K562 (cell line): ENCODE data around the gene CCDC85B. TPM values are rescaled to one million over a fixed set of nuclear protein-coding genes. Genes with fewer than 3 reads are reported as not detected.
A peak's percentile ranks its signal among the peaks of the same experiment; 100 is the strongest.

Source experiments
- ARID1B ChIP-seq: fragments of 450-650 bp; IDR thresholded peaks from 2 replicates; pipeline ENCODE4 v1.6.1; 2016; ENCODE audit warnings: antibody characterized with exemption, mild to moderate bottlenecking, inconsistent platforms
- FOXK2 ChIP-seq, 2 experiments: fragments of 450-650 bp; IDR thresholded peaks in 1 of 2; conservative IDR thresholded peaks in 1 of 2; 2 replicates each; pipeline ENCODE4 v1.6.1; 2016; ENCODE audit warnings: low read depth in 2 of 2, mild to moderate bottlenecking in 1 of 2
- FOXM1 ChIP-seq, 2 experiments: fragments of 450-650 bp in 1 of 2; sonication (generic) in 1 of 2; formaldehyde crosslinking in 1 of 2; IDR thresholded peaks; 2 replicates each; pipeline versions ENCODE4 v1.6.1 to v1.9.0; 2017 to 2022; ENCODE audit warnings: low read depth in 2 of 2, mild to moderate bottlenecking in 2 of 2, missing genetic modification reagents in 1 of 2, moderate library complexity in 1 of 2
- JUN ChIP-seq, 2 experiments: sonication (generic) in 1 of 2; formaldehyde crosslinking in 1 of 2; IDR thresholded peaks; 2 replicates each; pipeline versions ENCODE4 v1.6.1 to v1.8.0; 2012 to 2022; ENCODE audit warnings: borderline replicate concordance in 2 of 2, mild to moderate bottlenecking in 2 of 2, improper control_type of control experiment in 1 of 2, low read depth in 1 of 2, low read length in 1 of 2, missing genetic modification reagents in 1 of 2
- MIER1 ChIP-seq: fragments of 450-650 bp; IDR thresholded peaks from 2 replicates; pipeline ENCODE4 v1.6.1; 2016; ENCODE audit warnings: antibody characterized with exemption, mild to moderate bottlenecking, low read depth
- MYNN ChIP-seq, 2 experiments: sonication (generic); formaldehyde crosslinking in 1 of 2; IDR thresholded peaks; 2 replicates each; pipeline versions ENCODE4 v1.5.0 to v1.6.1; 2016 to 2020; ENCODE audit warnings: antibody characterized with exemption in 1 of 2, missing genetic modification reagents in 1 of 2
- RBBP5 ChIP-seq: fragments of 200-600 bp; sonication (generic); IDR thresholded peaks from 2 replicates; pipeline ENCODE4 v1.6.1; 2012; ENCODE audit warnings: borderline replicate concordance, mild to moderate bottlenecking, low read length, control low read depth, inconsistent platforms; ENCODE audit not compliant: insufficient read depth, poor library complexity, severe bottlenecking
- RBM39 ChIP-seq: fragments of 200-400 bp; formaldehyde crosslinking; optimal IDR thresholded peaks from 2 replicates; pipeline ENCODE3; 2018; ENCODE audit warnings: low read depth, low read length
- SP2 ChIP-seq: IDR thresholded peaks from 2 replicates; pipeline ENCODE4 v1.6.1; 2011; ENCODE audit warnings: mild to moderate bottlenecking, low read depth, low read length, moderate library complexity; ENCODE audit not compliant: poor library complexity, severe bottlenecking; ENCODE audit errors: extremely low read depth
- TCF3 ChIP-seq: sonication (generic); formaldehyde crosslinking; IDR thresholded peaks from 2 replicates; pipeline ENCODE4 v1.4.0; 2020; ENCODE audit warnings: mild to moderate bottlenecking, missing genetic modification reagents
- ZNF561 ChIP-seq: fragments of 450-650 bp; formaldehyde crosslinking; conservative IDR thresholded peaks from 2 replicates; pipeline ENCODE4 v1.4.0; 2020; ENCODE audit warnings: mild to moderate bottlenecking, moderate library complexity
- ZNF830 ChIP-seq: fragments of 250-450 bp; sonication (Bioruptor Pico); IDR thresholded peaks from 2 replicates; pipeline ENCODE4 v1.5.0; 2021; ENCODE audit warnings: mild to moderate bottlenecking
- polyA plus RNA-seq, 8 experiments: library from polyadenylated mRNA; depleted of rRNA in 4 of 8; stranded (reverse) in 5 of 8; unstranded in 3 of 8; fragments of >200 nt; fragmentation: Nextera tagmentation in 2 of 8; fragmentation: Illumina TruSeq in 1 of 8; extraction: Ambion mirVana in 2 of 8; extraction: Trizol in 1 of 8; gene quantifications; 2 replicates each; pipeline versions ENCODE4 v1.2.1 to v1.2.3, GENCODE V29; 2011 to 2014; ENCODE audit warnings: inconsistent platforms in 1 of 8, missing spikeins in 1 of 8
- total RNA-seq, 7 experiments: library from RNA; depleted of rRNA in 6 of 7; stranded (reverse); fragments of >200 nt in 6 of 7; fragmentation: Illumina TruSeq in 2 of 7; extraction: Trizol in 2 of 7; gene quantifications; 2 replicates each; pipeline versions ENCODE4 v1.2.1 to v1.2.3, GENCODE V29; 2011 to 2021; ENCODE audit warnings: low replicate concordance in 1 of 7
- TF ChIP-seq, protein P1 (sequence below): fragments of 450-650 bp; IDR thresholded peaks from 2 replicates; pipeline ENCODE4 v1.6.1; 2018; ENCODE audit warnings: mild to moderate bottlenecking, low read depth; ENCODE audit not compliant: partially characterized antibody
- TF ChIP-seq, protein P2 (sequence below): fragments of 250-450 bp; sonication (Bioruptor Pico); IDR thresholded peaks from 2 replicates; pipeline ENCODE4 v1.4.0; 2020; ENCODE audit warnings: mild to moderate bottlenecking, moderate library complexity
- TF ChIP-seq, protein P3 (sequence below): fragments of 200-800 bp; sonication (Bioruptor generic); IDR thresholded peaks from 2 replicates; pipeline ENCODE4 v1.6.1; 2017; ENCODE audit warnings: missing genetic modification characterization, missing compliant biosample characterization
- TF ChIP-seq, protein P4 (sequence below): fragments of 450-650 bp; IDR thresholded peaks from 2 replicates; pipeline ENCODE4 v1.6.1; 2017; ENCODE audit warnings: antibody characterized with exemption

Gene CCDC85B
- total and polyA plus RNA-seq, 9 of the 15 experiments (the other 6 are each of a cell fraction or from before 2014, with no cell fraction given): 0.14 to 138 (median 6.2) TPM

DNA sequence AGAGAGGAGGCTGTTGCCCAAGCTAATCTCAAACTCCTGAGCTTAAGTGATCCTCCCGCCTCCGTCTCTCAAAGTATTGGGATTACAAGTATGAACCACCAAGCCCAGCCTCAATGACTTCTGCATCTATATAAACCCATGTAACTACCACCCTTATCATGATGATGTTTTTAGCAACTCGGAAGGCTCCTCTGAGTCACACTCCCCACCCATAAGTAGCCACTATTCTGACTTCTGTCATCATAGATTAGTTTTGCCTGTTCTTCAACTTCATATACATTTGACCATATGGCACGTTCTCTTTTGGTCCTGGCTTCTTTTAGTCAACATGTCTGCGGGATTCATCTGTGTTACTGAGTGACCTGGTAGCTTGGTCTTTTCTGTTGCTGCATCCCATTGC is 16.1 kb downstream of the CCDC85B start (continued):
- no peak for TF ChIP-seq MYNN (IDR thresholded peaks at IDR 0.05)
- TF ChIP-seq MYNN (CRISPR knock-in tag; IDR thresholded peaks at IDR 0.05): no peak
- no peak for TF ChIP-seq FOXM1 (IDR thresholded peaks at IDR 0.05; ENCODE audit: low read depth)
- TF ChIP-seq FOXM1 (CRISPR knock-in tag; IDR thresholded peaks at IDR 0.05; ENCODE audit: low read depth): no peak
- peak; percentile 77 for TF ChIP-seq JUN (IDR thresholded peaks at IDR 0.05; ENCODE audit: borderline replicate concordance, low read depth, low read length)
- no peak for TF ChIP-seq JUN (CRISPR knock-in tag; IDR thresholded peaks at IDR 0.05; ENCODE audit: borderline replicate concordance)
- peak; percentile 83 for TF ChIP-seq ARID1B
- no peak for TF ChIP-seq ZNF561 (CRISPR knock-in tag)
- TF ChIP-seq, protein P1, sequence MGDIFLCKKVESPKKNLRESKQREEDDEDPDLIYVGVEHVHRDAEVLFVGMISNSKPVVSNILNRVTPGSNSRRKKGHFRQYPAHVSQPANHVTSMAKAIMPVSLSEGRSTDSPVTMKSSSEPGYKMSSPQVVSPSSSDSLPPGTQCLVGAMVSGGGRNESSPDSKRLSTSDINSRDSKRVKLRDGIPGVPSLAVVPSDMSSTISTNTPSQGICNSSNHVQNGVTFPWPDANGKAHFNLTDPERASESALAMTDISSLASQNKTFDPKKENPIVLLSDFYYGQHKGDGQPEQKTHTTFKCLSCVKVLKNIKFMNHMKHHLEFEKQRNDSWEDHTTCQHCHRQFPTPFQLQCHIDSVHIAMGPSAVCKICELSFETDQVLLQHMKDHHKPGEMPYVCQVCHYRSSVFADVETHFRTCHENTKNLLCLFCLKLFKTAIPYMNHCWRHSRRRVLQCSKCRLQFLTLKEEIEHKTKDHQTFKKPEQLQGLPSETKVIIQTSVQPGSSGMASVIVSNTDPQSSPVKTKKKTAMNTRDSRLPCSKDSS: no peak
- no peak for TF ChIP-seq ZNF830 (CRISPR knock-in tag)
- no peak for TF ChIP-seq SP2
- peak; percentile 55 for TF ChIP-seq TCF3
- TF ChIP-seq RBBP5: no peak
- TF ChIP-seq RBM39: no peak
- TF ChIP-seq, protein P2, sequence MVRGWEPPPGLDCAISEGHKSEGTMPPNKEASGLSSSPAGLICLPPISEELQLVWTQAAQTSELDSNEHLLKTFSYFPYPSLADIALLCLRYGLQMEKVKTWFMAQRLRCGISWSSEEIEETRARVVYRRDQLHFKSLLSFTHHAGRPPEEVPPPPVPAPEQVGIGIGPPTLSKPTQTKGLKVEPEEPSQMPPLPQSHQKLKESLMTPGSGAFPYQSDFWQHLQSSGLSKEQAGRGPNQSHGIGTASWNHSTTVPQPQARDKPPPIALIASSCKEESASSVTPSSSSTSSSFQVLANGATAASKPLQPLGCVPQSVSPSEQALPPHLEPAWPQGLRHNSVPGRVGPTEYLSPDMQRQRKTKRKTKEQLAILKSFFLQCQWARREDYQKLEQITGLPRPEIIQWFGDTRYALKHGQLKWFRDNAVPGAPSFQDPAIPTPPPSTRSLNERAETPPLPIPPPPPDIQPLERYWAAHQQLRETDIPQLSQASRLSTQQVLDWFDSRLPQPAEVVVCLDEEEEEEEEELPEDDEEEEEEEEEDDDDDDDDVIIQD (CRISPR knock-in tag): no peak
- TF ChIP-seq, protein P3, sequence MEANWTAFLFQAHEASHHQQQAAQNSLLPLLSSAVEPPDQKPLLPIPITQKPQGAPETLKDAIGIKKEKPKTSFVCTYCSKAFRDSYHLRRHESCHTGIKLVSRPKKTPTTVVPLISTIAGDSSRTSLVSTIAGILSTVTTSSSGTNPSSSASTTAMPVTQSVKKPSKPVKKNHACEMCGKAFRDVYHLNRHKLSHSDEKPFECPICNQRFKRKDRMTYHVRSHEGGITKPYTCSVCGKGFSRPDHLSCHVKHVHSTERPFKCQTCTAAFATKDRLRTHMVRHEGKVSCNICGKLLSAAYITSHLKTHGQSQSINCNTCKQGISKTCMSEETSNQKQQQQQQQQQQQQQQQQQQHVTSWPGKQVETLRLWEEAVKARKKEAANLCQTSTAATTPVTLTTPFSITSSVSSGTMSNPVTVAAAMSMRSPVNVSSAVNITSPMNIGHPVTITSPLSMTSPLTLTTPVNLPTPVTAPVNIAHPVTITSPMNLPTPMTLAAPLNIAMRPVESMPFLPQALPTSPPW (CRISPR knock-in tag): peak; percentile 11; the same call in 1 of the 2 replicates
- TF ChIP-seq, protein P4, sequence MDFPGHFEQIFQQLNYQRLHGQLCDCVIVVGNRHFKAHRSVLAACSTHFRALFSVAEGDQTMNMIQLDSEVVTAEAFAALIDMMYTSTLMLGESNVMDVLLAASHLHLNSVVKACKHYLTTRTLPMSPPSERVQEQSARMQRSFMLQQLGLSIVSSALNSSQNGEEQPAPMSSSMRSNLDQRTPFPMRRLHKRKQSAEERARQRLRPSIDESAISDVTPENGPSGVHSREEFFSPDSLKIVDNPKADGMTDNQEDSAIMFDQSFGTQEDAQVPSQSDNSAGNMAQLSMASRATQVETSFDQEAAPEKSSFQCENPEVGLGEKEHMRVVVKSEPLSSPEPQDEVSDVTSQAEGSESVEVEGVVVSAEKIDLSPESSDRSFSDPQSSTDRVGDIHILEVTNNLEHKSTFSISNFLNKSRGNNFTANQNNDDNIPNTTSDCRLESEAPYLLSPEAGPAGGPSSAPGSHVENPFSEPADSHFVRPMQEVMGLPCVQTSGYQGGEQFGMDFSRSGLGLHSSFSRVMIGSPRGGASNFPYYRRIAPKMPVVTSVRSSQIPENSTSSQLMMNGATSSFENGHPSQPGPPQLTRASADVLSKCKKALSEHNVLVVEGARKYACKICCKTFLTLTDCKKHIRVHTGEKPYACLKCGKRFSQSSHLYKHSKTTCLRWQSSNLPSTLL: no peak
- peak; percentile 40 to 46; a peak in 2 of 4 replicates for TF ChIP-seq FOXK2 (conservative IDR thresholded peaks at IDR 0.05 in 1 of 2, IDR thresholded peaks at IDR 0.05 in 1 of 2; ENCODE audit: low read depth in 2 of 2)
- no peak for TF ChIP-seq MIER1
